ENCODE data around the gene MUC12. TPM values are rescaled to one million over a fixed set of nuclear protein-coding genes. Genes with fewer than 3 reads are reported as not detected.
"Not testable (repeated sequence)": the region's sequence is repeated elsewhere in the genome, so short reads cannot be mapped to it uniquely, and the experiment has no call there.

The MUC12 gene
- under 1 TPM in 2 of 4 donors, not detected in 2; 0.10 to 0.24 TPM for polyA plus RNA-seq (ENCODE audit: insufficient read length in 4 of 4)

- no peak for DNase-seq (ENCODE audit: low read depth in 4 of 4, low spot score in 3 of 4)
Measured at GRCh38 chr7:100969066-100969615, at the start of gene MUC12. MUC12 (plus strand) TSS chr7:100969565; CDS start chr7:100969623, 58 bp downstream.

- not testable (repeated sequence) for DNase-seq (ENCODE audit: low read depth in 4 of 4, low spot score in 3 of 4)
Measured at GRCh38 chr7:100919779-100920437, 49.5 kb upstream of the MUC12 start.

GRCh38 chr7:100921039-100921438 lies 48.3 kb upstream of the MUC12 start:
- DNase-seq (ENCODE audit: low read depth in 4 of 4, low spot score in 3 of 4) = no peak

GRCh38 chr7:100923616-100924015 lies 45.7 kb upstream of the MUC12 start:
- DNase-seq (ENCODE audit: low read depth in 4 of 4, low spot score in 3 of 4) = not testable (repeated sequence)

GRCh38 chr7:100929808-100930174 lies 39.6 kb upstream of the MUC12 start:
- no peak for DNase-seq (ENCODE audit: low read depth in 4 of 4, low spot score in 3 of 4)

- DNase-seq (ENCODE audit: low read depth in 4 of 4, low spot score in 3 of 4) = no peak
Measured at GRCh38 chr7:100933734-100934133, 35.6 kb upstream of the MUC12 start.

GRCh38 chr7:100935381-100935780 lies 34.0 kb upstream of the MUC12 start:
- not testable (repeated sequence) for DNase-seq (ENCODE audit: low read depth in 4 of 4, low spot score in 3 of 4)

GRCh38 chr7:100936167-100936566 lies 33.2 kb upstream of the MUC12 start:
- DNase-seq (ENCODE audit: low read depth in 4 of 4, low spot score in 3 of 4) = not testable (repeated sequence)

GRCh38 chr7:100942045-100942774 lies 27.2 kb upstream of the MUC12 start:
- no peak for DNase-seq (ENCODE audit: low read depth in 4 of 4, low spot score in 3 of 4)

GRCh38 chr7:100943693-100944092 lies 25.7 kb upstream of the MUC12 start:
- DNase-seq (ENCODE audit: low read depth in 4 of 4, low spot score in 3 of 4) = no peak

- DNase-seq (ENCODE audit: low read depth in 4 of 4, low spot score in 3 of 4) = no peak
Measured at GRCh38 chr7:100944138-100944537, 25.2 kb upstream of the MUC12 start.

GRCh38 chr7:100946111-100946510 lies 23.3 kb upstream of the MUC12 start:
- DNase-seq (ENCODE audit: low read depth in 4 of 4, low spot score in 3 of 4) = no peak

- no peak for DNase-seq (ENCODE audit: low read depth in 4 of 4, low spot score in 3 of 4)
Measured at GRCh38 chr7:100946766-100947365, 22.5 kb upstream of the MUC12 start.

- DNase-seq (ENCODE audit: low read depth in 4 of 4, low spot score in 3 of 4) = no peak
Measured at GRCh38 chr7:100947792-100948191, 21.6 kb upstream of the MUC12 start.

GRCh38 chr7:100949227-100949932 lies 20.0 kb upstream of the MUC12 start, which contains the start of gene MUC3A:
MUC3A (plus strand) TSS chr7:100949534; CDS start chr7:100949625, 91 bp downstream.
- DNase-seq (ENCODE audit: low read depth in 4 of 4, low spot score in 3 of 4) = no peak

- no peak for DNase-seq (ENCODE audit: low read depth in 4 of 4, low spot score in 3 of 4)
Measured at GRCh38 chr7:100949933-100950443, 19.4 kb upstream of the MUC12 start.

- no peak for DNase-seq (ENCODE audit: low read depth in 4 of 4, low spot score in 3 of 4)
Measured at GRCh38 chr7:100951172-100951571, 18.2 kb upstream of the MUC12 start.

GRCh38 chr7:100951888-100952560 lies 17.3 kb upstream of the MUC12 start:
- no peak for DNase-seq (ENCODE audit: low read depth in 4 of 4, low spot score in 3 of 4)

- no peak for DNase-seq (ENCODE audit: low read depth in 4 of 4, low spot score in 3 of 4)
Measured at GRCh38 chr7:100952641-100953040, 16.7 kb upstream of the MUC12 start.

Measured in right renal pelvis (tissue), 4 donors.